ENCODE results near the gene COL19A1. TPM values are rescaled to one million over a fixed set of nuclear protein-coding genes. Genes with fewer than 3 reads are reported as not detected.
"Not testable (repeated sequence)": the region's sequence is repeated elsewhere in the genome, so short reads cannot be mapped to it uniquely, and the experiment has no call there.

COL19A1 gene
- polyA plus RNA-seq, 1 donor (not counting 4 experiments of a cell fraction or from before 2014, with no cell fraction given), result not detected

- FAIRE-seq (no peak), DNase-seq (ENCODE audit: low read depth, low spot score) (no peak)
- H3K36me3 ChIP-seq (ENCODE audit: control insufficient read depth in 2 of 2, extremely low read depth in 1 of 2, insufficient read depth in 2 of 2, low read length in 2 of 2), result no peaks in the 10 kb centered on the region
- H3K4me2 ChIP-seq (ENCODE audit: control insufficient read depth, extremely low read depth, insufficient read depth, low read depth, low read length), result no peak overlapping the region
- dilution Hi-C loops (cut with MboI; ENCODE audit: extremely low pct_ligation_motif_present, low sequenced_read_pairs), result no loop called here
- TF ChIP-seq CTCF (optimal IDR thresholded peaks at IDR 0.05 in 1 of 3, IDR thresholded peaks at IDR 0.05 in 1 of 3, conservative IDR thresholded peaks at IDR 0.05 in 1 of 3; ENCODE audit: extremely low read depth in 1 of 3, insufficient read depth in 2 of 3, low read length in 3 of 3), result no peak
- no peaks in the 10 kb centered on the region for H3K4me1 ChIP-seq (ENCODE audit: control insufficient read depth, extremely low read depth, insufficient read depth, low read length)
- no peaks in the 10 kb centered on the region for H3K79me2 ChIP-seq (ENCODE audit: control insufficient read depth, insufficient read depth, low read length)
- H4K20me1 ChIP-seq (ENCODE audit: control insufficient read depth, extremely low read depth, insufficient read depth, low read length), result no peaks in the 10 kb centered on the region
- H3K27ac ChIP-seq (ENCODE audit: control insufficient read depth, insufficient read depth, low read length), result no peak overlapping the region
- H3K27me3 ChIP-seq (ENCODE audit: control insufficient read depth, extremely low read depth, insufficient read depth, low read length), result no peaks in the 10 kb centered on the region
- no peaks in the 10 kb centered on the region for H3K9me1 ChIP-seq (ENCODE audit: control insufficient read depth, extremely low read depth, insufficient read depth, low read length)
- no peak overlapping the region for H3K9ac ChIP-seq (ENCODE audit: control insufficient read depth, extremely low read depth, insufficient read depth, low read length)
- no peak overlapping the region for H3K4me3 ChIP-seq (ENCODE audit: control insufficient read depth in 2 of 3, extremely low read depth in 1 of 3, insufficient read depth in 2 of 3, low read depth in 1 of 3, low read length in 3 of 3)
- no peaks in the 10 kb centered on the region for H3K9me3 ChIP-seq (ENCODE audit: control insufficient read depth, low read depth, low read length)
- H2AFZ ChIP-seq (ENCODE audit: control insufficient read depth, low read length), result no peak overlapping the region
These were observed 21.5 kb downstream of the COL19A1 start for GRCh38 chr6:69887714-69888345.

- no peak overlapping the region for H3K4me3 ChIP-seq (ENCODE audit: control insufficient read depth in 2 of 3, extremely low read depth in 1 of 3, insufficient read depth in 2 of 3, low read depth in 1 of 3, low read length in 3 of 3)
- TF ChIP-seq CTCF (optimal IDR thresholded peaks at IDR 0.05 in 1 of 3, IDR thresholded peaks at IDR 0.05 in 1 of 3, conservative IDR thresholded peaks at IDR 0.05 in 1 of 3; ENCODE audit: extremely low read depth in 1 of 3, insufficient read depth in 2 of 3, low read length in 3 of 3) (no peak), EZH2 (IDR thresholded peaks at IDR 0.05; ENCODE audit: low read length) (no peak)
- no peak overlapping the region for H2AFZ ChIP-seq (ENCODE audit: control insufficient read depth, low read length)
- H3K79me2 ChIP-seq (ENCODE audit: control insufficient read depth, insufficient read depth, low read length), result no peaks in the 10 kb centered on the region
- H3K9ac ChIP-seq (ENCODE audit: control insufficient read depth, extremely low read depth, insufficient read depth, low read length), result no peak overlapping the region
- no peaks in the 10 kb centered on the region for H3K9me3 ChIP-seq (ENCODE audit: control insufficient read depth, low read depth, low read length)
- no peaks in the 10 kb centered on the region for H3K36me3 ChIP-seq (ENCODE audit: control insufficient read depth in 2 of 2, extremely low read depth in 1 of 2, insufficient read depth in 2 of 2, low read length in 2 of 2)
- no peaks in the 10 kb centered on the region for H3K4me1 ChIP-seq (ENCODE audit: control insufficient read depth, extremely low read depth, insufficient read depth, low read length)
- dilution Hi-C loops (cut with MboI; ENCODE audit: extremely low pct_ligation_motif_present, low sequenced_read_pairs), result no loop called here
- H3K27me3 ChIP-seq (ENCODE audit: control insufficient read depth, extremely low read depth, insufficient read depth, low read length), result no peaks in the 10 kb centered on the region
- H3K27ac ChIP-seq (ENCODE audit: control insufficient read depth, insufficient read depth, low read length), result no peak overlapping the region
- no peak for DNase-seq (ENCODE audit: low read depth, low spot score)
- no peak for FAIRE-seq
- H3K4me2 ChIP-seq (ENCODE audit: control insufficient read depth, extremely low read depth, insufficient read depth, low read depth, low read length), result no peak overlapping the region
- H4K20me1 ChIP-seq (ENCODE audit: control insufficient read depth, extremely low read depth, insufficient read depth, low read length), result no peaks in the 10 kb centered on the region
- H3K9me1 ChIP-seq (ENCODE audit: control insufficient read depth, extremely low read depth, insufficient read depth, low read length), result no peaks in the 10 kb centered on the region
These were observed 22.3 kb downstream of the COL19A1 start for GRCh38 chr6:69888482-69889233.

- H3K79me2 ChIP-seq (ENCODE audit: control insufficient read depth, insufficient read depth, low read length); H2AFZ ChIP-seq (ENCODE audit: control insufficient read depth, low read length); H3K9me1 ChIP-seq (ENCODE audit: control insufficient read depth, extremely low read depth, insufficient read depth, low read length); H4K20me1 ChIP-seq (ENCODE audit: control insufficient read depth, extremely low read depth, insufficient read depth, low read length); H3K9me3 ChIP-seq (ENCODE audit: control insufficient read depth, low read depth, low read length); dilution Hi-C loops (cut with MboI; ENCODE audit: extremely low pct_ligation_motif_present, low sequenced_read_pairs); H3K36me3 ChIP-seq (ENCODE audit: control insufficient read depth in 2 of 2, extremely low read depth in 1 of 2, insufficient read depth in 2 of 2, low read length in 2 of 2); H3K27ac ChIP-seq (ENCODE audit: control insufficient read depth, insufficient read depth, low read length); H3K27me3 ChIP-seq (ENCODE audit: control insufficient read depth, extremely low read depth, insufficient read depth, low read length); FAIRE-seq; H3K4me2 ChIP-seq (ENCODE audit: control insufficient read depth, extremely low read depth, insufficient read depth, low read depth, low read length); H3K4me1 ChIP-seq (ENCODE audit: control insufficient read depth, extremely low read depth, insufficient read depth, low read length); H3K9ac ChIP-seq (ENCODE audit: control insufficient read depth, extremely low read depth, insufficient read depth, low read length); DNase-seq (ENCODE audit: low read depth, low spot score); H3K4me3 ChIP-seq (ENCODE audit: control insufficient read depth in 2 of 3, extremely low read depth in 1 of 3, insufficient read depth in 2 of 3, low read depth in 1 of 3, low read length in 3 of 3): not testable (repeated sequence)
These were observed 23.0 kb downstream of the COL19A1 start for GRCh38 chr6:69889234-69889974.

Measured in keratinocyte (primary cell).